ENCODE data around the gene MYH10.

MYH10 gene

GRCh38 chr17:8468980-8469379 lies 161.5 kb downstream of the MYH10 start:
- no peak for DNase-seq

DNA sequence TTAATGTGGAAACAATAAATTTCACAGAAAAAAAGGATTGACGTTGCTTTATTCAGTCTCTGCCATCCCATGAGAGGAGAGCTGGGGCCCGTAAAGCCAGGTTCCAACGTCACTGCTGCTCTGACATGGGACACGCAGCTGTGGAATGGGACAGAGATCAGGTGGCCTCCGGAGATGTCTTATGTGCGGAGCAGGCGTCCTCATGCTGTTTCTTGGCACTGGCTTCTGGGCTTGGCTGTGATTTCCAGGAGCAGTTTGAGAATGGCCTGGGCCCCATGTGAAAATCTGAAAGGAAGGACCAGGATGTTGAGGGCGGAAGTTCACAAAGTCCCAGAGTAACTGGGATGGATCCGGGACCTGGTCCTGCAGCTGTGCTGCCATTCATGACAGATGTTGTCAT lies 162.4 kb downstream of the MYH10 start:
- no peak for DNase-seq

DNA sequence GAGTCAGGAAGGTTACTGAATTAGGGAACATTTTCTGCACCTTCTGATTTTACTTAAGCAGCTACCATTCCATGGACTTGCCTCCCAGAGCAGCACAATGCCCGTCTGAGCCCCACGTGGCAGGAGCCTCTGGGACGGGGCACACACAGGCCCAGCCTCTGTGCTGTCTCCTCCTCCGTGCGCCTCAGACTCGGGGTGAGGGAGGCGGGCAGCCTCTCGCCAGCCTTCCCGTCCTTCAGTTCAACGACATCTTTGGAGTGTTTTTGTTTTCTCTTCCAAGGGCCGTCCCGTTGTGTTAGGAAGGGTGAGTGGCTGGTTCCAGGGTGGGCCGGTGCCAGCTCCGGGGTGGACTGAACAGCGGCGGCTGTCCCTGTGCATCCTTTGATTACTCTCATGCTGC lies 163.0 kb downstream of the MYH10 start:
- no peak for DNase-seq

GRCh38 chr17:8466873-8467272 lies 163.7 kb downstream of the MYH10 start:
- no peak for DNase-seq

DNA sequence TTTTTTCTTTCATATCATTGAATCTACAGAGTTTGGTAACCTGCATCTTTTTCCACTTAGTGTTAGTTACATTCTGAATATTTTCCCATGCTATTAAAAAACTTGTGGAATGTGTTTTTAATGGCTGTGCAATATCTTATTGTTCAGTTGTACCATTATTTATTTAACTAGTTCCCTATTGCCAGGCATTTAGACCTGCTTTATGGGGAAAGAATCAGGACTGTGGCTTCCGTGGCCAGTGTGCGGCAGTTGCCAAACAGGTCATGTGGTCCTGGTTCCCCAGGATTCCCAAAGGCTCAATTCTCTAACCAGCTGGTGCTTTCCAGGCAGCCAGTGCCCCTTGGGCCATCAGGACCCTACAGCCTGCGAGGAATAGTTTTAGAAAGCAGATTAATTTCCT lies 164.1 kb downstream of the MYH10 start:
- peak; percentile 47 for DNase-seq

- no peak for DNase-seq
Measured at GRCh38 chr17:8465759-8466158, 164.8 kb downstream of the MYH10 start.

- no peak for DNase-seq
Measured at GRCh38 chr17:8465356-8465755, 165.2 kb downstream of the MYH10 start.

GRCh38 chr17:8464941-8465340 lies 165.6 kb downstream of the MYH10 start:
- no peak for DNase-seq

DNA sequence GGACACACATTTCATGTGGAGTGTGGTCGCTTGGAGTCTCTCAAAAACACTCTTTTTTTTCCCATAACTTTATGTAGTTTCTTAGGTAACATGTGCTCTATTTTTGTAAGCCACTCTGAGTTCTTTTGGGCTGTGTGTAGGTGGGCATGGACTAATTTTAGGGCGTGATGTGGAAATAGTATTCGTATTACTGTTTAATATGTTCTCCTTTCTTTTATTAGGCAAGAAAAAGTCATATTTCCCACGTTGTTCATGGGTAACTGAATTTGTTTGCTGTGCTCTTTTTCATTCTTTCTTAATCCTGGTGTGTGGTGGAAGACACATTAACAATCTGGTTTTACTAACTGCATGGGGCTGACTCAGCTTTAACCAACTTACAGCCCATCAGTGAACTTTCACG lies 167.4 kb downstream of the MYH10 start:
- peak; percentile 64 for DNase-seq

DNA sequence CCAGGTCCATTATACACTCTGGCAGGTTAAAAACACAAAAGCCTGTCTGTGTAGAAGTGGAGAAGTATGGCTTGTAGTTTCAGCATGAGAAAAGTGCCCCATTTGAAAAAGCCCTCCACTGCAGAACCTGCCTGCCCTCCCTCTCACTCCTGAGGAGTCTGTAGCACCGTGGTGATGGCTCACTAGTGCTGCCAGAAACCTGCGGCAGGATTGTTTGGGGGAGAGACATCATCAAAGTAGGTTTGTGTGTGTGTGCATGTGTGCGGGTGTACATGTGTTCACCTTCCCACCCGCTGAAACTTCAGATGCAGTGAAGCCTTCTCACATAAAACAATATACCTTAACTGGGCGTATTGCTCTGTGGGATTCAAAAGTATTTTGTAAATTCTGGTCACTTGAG lies 168.0 kb downstream of the MYH10 start:
- no peak for DNase-seq

GRCh38 chr17:8459831-8460230 lies 170.7 kb downstream of the MYH10 start:
- DNase-seq, result no peak

DNA sequence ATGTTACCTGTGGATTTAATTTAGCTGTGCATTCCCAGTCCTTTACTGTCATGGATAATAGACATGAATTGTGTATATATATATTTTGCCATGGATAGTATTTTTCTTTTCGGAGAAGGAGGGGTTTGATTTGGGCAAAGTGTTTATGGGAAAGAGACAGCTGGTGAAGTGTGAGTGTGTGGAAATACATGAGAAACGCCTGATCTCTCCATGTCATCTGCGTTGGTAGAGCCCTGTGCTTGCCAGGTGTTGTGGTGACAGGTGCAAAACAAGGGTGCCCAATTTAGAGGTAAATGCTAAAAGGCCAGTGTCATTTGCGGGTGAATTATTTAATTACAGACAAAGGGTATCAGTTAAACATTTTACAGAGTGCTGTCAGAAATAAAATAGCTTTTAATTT lies 171.4 kb downstream of the MYH10 start:
- no peak for DNase-seq

GRCh38 chr17:8458128-8458527 lies 172.4 kb downstream of the MYH10 start:
- DNase-seq, result no peak

GRCh38 chr17:8455665-8456209 lies 174.8 kb downstream of the MYH10 start:
- no peak for DNase-seq

GRCh38 chr17:8453326-8453725 lies 177.2 kb downstream of the MYH10 start:
- no peak for DNase-seq

DNA sequence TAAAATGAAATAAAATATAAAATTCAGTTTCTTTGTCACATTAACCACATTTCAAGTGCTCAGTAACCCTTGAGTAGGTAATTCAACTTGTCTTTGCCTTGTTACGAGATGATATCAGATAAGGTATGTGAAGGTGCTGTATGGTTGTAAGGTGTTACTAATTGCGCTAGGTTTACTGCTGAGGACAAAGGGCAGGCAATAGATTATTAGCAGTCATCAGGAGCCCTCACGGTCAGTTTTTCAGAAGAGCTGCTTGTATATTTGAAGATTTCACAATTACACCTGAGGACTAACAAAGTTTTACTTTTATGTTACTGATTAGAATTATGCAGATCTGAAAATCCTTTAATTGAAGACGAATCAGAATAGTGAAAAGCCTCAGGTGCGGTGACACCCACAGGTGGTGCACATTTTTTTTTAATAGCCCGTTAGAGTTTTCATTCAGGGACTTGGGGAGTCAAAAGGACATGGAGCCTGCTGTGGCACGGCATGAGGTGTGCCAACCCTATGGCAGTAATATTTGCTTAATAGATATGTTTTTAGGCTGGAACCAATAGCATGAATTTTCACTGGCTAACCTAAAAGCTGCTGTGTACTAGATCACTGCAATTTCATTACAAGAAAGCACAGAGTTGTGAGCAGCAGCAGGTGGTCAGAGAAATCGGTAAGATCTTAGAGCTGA lies 178.5 kb downstream of the MYH10 start:
- DNase-seq, result no peak

DNA sequence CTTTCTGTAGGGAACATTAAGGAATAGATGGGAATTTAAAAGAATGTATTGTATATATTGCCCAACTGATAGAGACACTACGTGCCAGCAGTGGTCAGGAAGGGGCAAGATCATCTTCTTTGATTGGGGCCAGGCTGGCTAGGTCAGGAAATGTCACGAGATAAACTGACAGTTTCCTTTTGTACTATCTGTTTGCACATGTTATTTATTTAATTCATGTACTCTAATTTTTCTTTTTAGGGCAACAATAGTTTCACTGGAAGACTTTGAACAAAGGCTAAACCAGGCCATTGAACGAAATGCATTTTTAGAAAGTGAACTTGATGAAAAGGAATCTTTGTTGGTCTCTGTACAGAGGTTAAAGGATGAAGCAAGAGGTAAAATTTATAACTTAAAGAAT lies 182.2 kb downstream of the MYH10 start:
- DNase-seq, result no peak

DNA sequence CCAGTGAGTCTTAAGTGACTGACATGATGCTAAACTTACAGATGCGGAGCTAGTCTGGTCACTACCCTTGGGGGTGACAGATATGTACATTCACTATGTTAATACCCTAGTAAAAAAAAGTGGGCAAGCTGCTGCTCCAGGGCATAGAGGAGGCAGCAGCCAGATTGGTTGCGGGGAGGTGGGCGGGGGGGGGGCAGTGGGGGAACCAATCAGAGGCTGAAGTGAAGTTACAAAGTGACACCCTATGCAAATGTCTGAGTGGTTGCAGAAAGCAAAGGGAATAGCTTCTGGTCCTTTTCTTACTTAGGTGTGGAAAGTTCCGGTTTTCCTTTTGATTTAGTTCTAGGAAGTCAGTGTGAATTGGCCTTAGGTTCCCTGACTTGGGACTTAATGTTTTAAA lies 182.7 kb downstream of the MYH10 start:
- no peak for DNase-seq

DNA sequence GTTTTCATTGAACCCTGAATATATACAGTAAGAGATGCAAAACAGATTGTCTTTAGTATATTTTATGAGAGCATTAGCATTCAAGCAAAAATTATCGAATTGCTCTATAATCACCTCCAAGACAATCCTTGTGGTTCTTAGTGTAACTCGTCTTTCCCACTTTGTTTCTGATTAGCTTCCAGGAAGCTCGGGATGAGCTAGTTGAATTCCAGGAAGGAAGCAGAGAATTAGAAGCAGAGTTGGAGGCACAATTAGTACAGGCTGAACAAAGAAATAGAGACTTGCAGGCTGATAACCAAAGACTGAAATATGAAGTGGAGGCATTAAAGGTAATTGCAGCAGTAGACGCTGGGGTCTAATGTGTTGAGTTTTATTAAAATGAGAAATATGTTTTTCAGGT lies 185.0 kb downstream of the MYH10 start:
- no peak for DNase-seq

DNA sequence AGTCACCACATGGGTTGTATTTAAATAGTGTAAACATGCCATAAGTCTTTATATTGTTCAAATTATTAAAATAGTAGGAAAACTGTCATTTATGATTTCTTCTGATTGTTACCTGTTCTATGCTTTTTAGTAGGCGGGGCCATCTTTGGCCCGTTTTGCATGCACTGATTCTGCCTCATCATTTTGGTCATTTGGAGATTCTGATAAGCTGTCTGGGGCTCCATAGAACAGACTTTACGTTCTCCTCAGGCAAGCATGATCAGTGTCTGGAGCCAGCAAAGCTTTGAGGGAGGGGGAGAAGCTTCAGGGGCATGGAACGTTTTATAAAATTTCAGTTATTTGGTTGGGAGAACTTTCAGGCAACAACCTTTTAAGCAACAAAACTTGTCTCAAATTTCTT lies 186.0 kb downstream of the MYH10 start:
- DNase-seq, result no peak

GRCh38 chr17:8443756-8444155 lies 186.8 kb downstream of the MYH10 start:
- no peak for DNase-seq

DNA sequence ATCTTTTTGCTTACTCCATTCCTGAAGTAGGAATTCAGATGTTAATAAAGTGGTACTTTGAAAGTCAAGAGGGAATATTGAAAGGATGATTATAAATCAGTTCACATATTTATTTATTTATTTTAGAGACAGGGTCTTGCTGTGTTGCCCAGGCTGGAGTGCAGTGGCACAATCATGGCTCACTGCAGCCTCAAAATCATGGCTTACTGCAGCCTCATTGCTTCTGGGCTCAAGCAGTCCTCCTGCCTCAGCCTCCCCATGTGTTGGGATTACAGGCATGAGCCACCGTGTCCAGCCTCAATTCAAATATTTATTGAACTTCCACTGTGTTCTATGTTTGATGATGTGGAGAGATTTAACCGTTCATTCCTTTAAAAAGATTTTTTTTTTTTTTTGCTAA lies 188.2 kb downstream of the MYH10 start:
- no peak for DNase-seq

GRCh38 chr17:8441690-8442089 lies 188.8 kb downstream of the MYH10 start:
- DNase-seq, result no peak

DNA sequence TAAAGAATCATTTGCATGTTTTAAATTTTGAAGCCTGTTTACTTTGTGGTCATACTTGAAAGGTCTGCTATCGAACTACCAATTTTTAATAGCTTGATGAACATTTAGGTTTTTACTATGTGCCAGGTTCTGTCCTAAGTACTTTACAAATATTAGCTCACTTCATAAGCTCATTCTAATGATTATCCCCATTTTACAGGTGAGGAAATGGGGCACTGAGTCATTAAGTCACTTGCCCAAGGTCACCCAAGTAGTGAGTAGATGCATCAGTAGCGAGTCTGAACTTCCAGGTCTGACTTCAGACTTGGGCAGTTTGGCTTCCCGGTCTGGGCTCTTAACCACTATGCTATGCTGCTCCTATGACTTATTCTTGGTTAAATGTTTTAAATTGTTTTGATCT lies 190.8 kb downstream of the MYH10 start:
- no peak for DNase-seq

- DNase-seq, result no peak
Measured at GRCh38 chr17:8438441-8438840, 192.1 kb downstream of the MYH10 start.

DNA sequence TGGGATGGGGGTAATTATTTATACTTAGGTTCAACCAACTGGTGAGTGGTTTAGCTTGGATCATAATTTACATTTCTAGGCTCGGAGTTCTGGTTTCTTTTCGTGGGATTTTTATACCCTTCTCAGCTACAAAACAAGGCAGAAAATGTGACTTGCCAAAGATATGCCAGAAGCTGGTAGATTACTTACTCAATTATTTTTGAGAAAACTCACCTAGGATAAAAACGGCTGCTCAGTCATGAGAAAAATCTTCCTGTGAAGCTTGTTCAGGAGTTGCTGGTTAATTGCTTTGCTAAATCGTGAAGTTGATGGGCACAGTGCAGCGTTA lies 193.7 kb downstream of the MYH10 start:
- DNase-seq, result no peak

Measured in fibroblast of skin of right biceps (primary cell).